ENCODE data around the gene CLCA2.

- TF ChIP-seq, protein P1, sequence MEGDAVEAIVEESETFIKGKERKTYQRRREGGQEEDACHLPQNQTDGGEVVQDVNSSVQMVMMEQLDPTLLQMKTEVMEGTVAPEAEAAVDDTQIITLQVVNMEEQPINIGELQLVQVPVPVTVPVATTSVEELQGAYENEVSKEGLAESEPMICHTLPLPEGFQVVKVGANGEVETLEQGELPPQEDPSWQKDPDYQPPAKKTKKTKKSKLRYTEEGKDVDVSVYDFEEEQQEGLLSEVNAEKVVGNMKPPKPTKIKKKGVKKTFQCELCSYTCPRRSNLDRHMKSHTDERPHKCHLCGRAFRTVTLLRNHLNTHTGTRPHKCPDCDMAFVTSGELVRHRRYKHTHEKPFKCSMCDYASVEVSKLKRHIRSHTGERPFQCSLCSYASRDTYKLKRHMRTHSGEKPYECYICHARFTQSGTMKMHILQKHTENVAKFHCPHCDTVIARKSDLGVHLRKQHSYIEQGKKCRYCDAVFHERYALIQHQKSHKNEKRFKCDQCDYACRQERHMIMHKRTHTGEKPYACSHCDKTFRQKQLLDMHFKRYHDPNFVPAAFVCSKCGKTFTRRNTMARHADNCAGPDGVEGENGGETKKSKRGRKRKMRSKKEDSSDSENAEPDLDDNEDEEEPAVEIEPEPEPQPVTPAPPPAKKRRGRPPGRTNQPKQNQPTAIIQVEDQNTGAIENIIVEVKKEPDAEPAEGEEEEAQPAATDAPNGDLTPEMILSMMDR (IDR thresholded peaks at IDR 0.05) = no peak
- TF ChIP-seq POLR2A (IDR thresholded peaks at IDR 0.05) = no peak
These were observed 76.7 kb downstream of the CLCA2 start for GRCh38 chr1:86500714-86501113.

Data from Peyer's patch (tissue), 4 donors.